Osteoblast (primary cell): ENCODE measurements around the gene DEPP1. TPM values are rescaled to one million over a fixed set of nuclear protein-coding genes. Genes with fewer than 3 reads are reported as not detected.

Experiments
- DNase-seq: peaks from one replicate; pipeline ENCODE4 v3.0.0; 2011; ENCODE audit warnings: low spot score, mixed read lengths; ENCODE audit not compliant: insufficient read length; ENCODE audit errors: missing footprints
- H2AFZ ChIP-seq: 2 replicates; pipeline ENCODE4 v1.6.0; 2011; ENCODE audit warnings: mild to moderate bottlenecking, low read length
- H3K27ac ChIP-seq: 2 replicates; pipeline ENCODE4 v1.5.1; 2011; ENCODE audit warnings: mild to moderate bottlenecking, low read depth, low read length, moderate library complexity
- H3K27me3 ChIP-seq: 2 replicates; pipeline ENCODE4 v1.6.0; 2012; ENCODE audit warnings: mild to moderate bottlenecking, control low read depth, inconsistent platforms, low read length, moderate library complexity; ENCODE audit not compliant: insufficient read depth
- H3K36me3 ChIP-seq: 2 replicates; pipeline ENCODE4 v1.5.1; 2011; ENCODE audit warnings: mild to moderate bottlenecking, low read length, control low read depth, moderate library complexity; ENCODE audit not compliant: insufficient read depth
- H3K4me1 ChIP-seq: 2 replicates; pipeline ENCODE4 v1.5.1; 2011; ENCODE audit warnings: mild to moderate bottlenecking, low read length, control low read depth, moderate library complexity; ENCODE audit not compliant: insufficient read depth
- H3K4me2 ChIP-seq: 2 replicates; pipeline ENCODE4 v1.6.0; 2011; ENCODE audit warnings: mild to moderate bottlenecking, low read length; ENCODE audit not compliant: insufficient read depth
- H3K4me3 ChIP-seq: fragments of 200-600 bp; sonication (generic); 3 replicates; pipeline ENCODE4 v1.5.1; 2012; ENCODE audit warnings: mild to moderate bottlenecking, low read length, inconsistent platforms; ENCODE audit not compliant: insufficient read depth
- H3K79me2 ChIP-seq: 2 replicates; pipeline ENCODE4 v1.6.0; 2012; ENCODE audit warnings: mild to moderate bottlenecking, low read length, control low read depth, inconsistent platforms; ENCODE audit not compliant: insufficient read depth
- H3K9me3 ChIP-seq: 2 replicates; pipeline ENCODE4 v1.5.1; 2011; ENCODE audit warnings: low read depth, low read length, control low read depth
- H4K20me1 ChIP-seq: 2 replicates; pipeline ENCODE4 v1.6.0; 2012; ENCODE audit warnings: mild to moderate bottlenecking, low read length, control low read depth; ENCODE audit not compliant: insufficient read depth
- total RNA-seq: library from RNA; depleted of rRNA; stranded (reverse); fragments of >200 nt; gene quantifications from 2 replicates; pipeline ENCODE4 v1.2.3, GENCODE V29; 2012
- TF ChIP-seq, protein P1 (sequence below): IDR thresholded peaks from 2 replicates; pipeline ENCODE4 v1.5.1; 2011; ENCODE audit warnings: mild to moderate bottlenecking, low read depth, low read length, moderate library complexity; ENCODE audit errors: extremely low read depth

DEPP1 gene
- total RNA-seq, 1 donor = 87.6 TPM

- peaks cover 24% of the 10 kb centered on the region for H3K4me1 ChIP-seq
- H4K20me1 ChIP-seq = no peaks in the 10 kb centered on the region
- no peak overlapping the region for H3K4me3 ChIP-seq
- H3K36me3 ChIP-seq = peaks cover 8% of the 10 kb centered on the region
- no peaks in the 10 kb centered on the region for H3K27me3 ChIP-seq
- TF ChIP-seq, protein P1, sequence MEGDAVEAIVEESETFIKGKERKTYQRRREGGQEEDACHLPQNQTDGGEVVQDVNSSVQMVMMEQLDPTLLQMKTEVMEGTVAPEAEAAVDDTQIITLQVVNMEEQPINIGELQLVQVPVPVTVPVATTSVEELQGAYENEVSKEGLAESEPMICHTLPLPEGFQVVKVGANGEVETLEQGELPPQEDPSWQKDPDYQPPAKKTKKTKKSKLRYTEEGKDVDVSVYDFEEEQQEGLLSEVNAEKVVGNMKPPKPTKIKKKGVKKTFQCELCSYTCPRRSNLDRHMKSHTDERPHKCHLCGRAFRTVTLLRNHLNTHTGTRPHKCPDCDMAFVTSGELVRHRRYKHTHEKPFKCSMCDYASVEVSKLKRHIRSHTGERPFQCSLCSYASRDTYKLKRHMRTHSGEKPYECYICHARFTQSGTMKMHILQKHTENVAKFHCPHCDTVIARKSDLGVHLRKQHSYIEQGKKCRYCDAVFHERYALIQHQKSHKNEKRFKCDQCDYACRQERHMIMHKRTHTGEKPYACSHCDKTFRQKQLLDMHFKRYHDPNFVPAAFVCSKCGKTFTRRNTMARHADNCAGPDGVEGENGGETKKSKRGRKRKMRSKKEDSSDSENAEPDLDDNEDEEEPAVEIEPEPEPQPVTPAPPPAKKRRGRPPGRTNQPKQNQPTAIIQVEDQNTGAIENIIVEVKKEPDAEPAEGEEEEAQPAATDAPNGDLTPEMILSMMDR = no peak
- DNase-seq = no peak
- H2AFZ ChIP-seq = no peak overlapping the region
- H3K4me2 ChIP-seq = no peak overlapping the region
- H3K9me3 ChIP-seq = no peaks in the 10 kb centered on the region
- H3K79me2 ChIP-seq = peaks cover 14% of the 10 kb centered on the region
- H3K27ac ChIP-seq = no peak overlapping the region
Measured at GRCh38 chr10:45003432-45004000, 24.9 kb upstream of the DEPP1 start.

DNA sequence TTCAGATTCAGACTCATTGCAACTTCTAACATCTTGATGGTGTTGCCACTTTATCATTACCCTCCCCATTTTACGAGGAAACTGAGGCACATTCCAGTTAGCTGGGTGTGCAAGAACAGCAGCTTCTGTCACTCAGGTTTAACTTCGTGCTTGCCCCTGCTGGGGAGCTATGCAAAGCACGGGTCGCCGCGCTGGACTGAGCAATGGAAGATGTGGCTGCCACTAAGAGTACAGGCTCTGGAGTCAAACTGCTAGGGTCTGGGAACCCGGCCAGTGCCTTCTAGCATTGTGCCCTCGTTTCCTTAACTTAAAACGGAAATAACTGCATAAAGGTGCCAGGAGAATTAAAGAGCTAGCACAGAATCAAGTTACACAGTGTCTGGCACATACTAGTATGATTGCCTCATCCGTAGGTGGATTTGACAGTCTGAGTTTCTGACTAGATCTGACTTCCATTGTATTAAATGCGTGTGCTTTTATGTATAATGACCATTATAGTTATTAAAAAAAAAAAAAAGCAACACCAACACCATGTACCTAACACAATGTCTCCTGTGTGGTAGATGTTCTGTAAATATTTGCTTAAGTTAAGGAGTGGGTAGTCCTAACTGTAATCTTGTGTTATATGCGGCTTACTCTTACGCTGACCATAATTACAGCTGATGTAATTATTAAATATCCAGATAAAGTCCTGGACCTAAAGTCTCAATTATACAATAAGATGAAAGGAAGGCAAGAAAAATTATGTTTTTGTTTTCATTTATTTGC is 23.0 kb upstream of the DEPP1 start:
- TF ChIP-seq, protein P1 = peak; percentile 20
- DNase-seq = peak; percentile 94

GRCh38 chr10:45000752-45001380 is 22.3 kb upstream of the DEPP1 start, which contains the start of gene ZNF22:
Gene ZNF22, plus strand, starts transcription at chr10:45000923. Its CDS starts 2,446 bp downstream, at chr10:45003369.
- peaks cover 8% of the 10 kb centered on the region for H3K36me3 ChIP-seq
- H3K9me3 ChIP-seq = no peaks in the 10 kb centered on the region
- H3K4me1 ChIP-seq = peaks cover 42% of the 10 kb centered on the region

More for the DNA sequence above, 23.0 kb upstream of the DEPP1 start:
- Histone ChIP-seq H3K4me1 (peaks cover 35% of the 10 kb centered on the region), H3K4me2 (peak overlapping the region; percentile 96), H3K4me3 (peak overlapping the region; percentile 80), H4K20me1 (no peaks in the 10 kb centered on the region), H3K79me2 (peaks cover 14% of the 10 kb centered on the region), H3K27ac (peak overlapping the region; percentile 89), H2AFZ (peak overlapping the region; percentile 85), H3K27me3 (no peaks in the 10 kb centered on the region), H3K9me3 (no peaks in the 10 kb centered on the region), H3K36me3 (peaks cover 8% of the 10 kb centered on the region)

More at GRCh38 chr10:45000752-45001380, 22.3 kb upstream of the DEPP1 start, which contains the start of gene ZNF22:
- H2AFZ ChIP-seq = peak within 1 kb of the TSS; percentile 85
- H3K4me2 ChIP-seq = peak within 1 kb of the TSS; percentile 96
- H3K4me3 ChIP-seq = peak within 1 kb of the TSS; percentile 80
- no peaks in the 10 kb centered on the region for H3K27me3 ChIP-seq
- H3K79me2 ChIP-seq = peaks cover 14% of the 10 kb centered on the region
- DNase-seq = peak; percentile 94
- H3K27ac ChIP-seq = peak within 1 kb of the TSS; percentile 89
- no peaks in the 10 kb centered on the region for H4K20me1 ChIP-seq
- TF ChIP-seq, protein P1 = no peak
